Posterior cingulate gyrus (tissue), 11 donors: Measurements from ENCODE around the gene KAZALD1.

Experiments used
- DNase-seq, 10 donors: peaks; one replicate each; pipeline versions ENCODE4 v3.0.0 to v3.0.0-alpha.2; 2020 to 2021; ENCODE audit warnings: mixed read lengths in 3 of 10
- intact Hi-C: fragments of 100-400 bp; cut with DNase I; formaldehyde crosslinking; loops from one replicate; pipeline ENCODE4 v1.15.1; 2023

Gene KAZALD1, protein sequence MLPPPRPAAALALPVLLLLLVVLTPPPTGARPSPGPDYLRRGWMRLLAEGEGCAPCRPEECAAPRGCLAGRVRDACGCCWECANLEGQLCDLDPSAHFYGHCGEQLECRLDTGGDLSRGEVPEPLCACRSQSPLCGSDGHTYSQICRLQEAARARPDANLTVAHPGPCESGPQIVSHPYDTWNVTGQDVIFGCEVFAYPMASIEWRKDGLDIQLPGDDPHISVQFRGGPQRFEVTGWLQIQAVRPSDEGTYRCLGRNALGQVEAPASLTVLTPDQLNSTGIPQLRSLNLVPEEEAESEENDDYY

GRCh38 chr10:101061624-101062231 is at the start of gene KAZALD1:
Gene KAZALD1 (plus strand): TSS chr10:101061989. CDS start chr10:101062593, 604 bp downstream.
- intact Hi-C loops = loop anchor here (2.0 kb wide), 1 partner anchor 21 kb away; no protein-coding TSS in a partner anchor
- peak in 1 of 10 donors; percentile 77 for DNase-seq

DNA sequence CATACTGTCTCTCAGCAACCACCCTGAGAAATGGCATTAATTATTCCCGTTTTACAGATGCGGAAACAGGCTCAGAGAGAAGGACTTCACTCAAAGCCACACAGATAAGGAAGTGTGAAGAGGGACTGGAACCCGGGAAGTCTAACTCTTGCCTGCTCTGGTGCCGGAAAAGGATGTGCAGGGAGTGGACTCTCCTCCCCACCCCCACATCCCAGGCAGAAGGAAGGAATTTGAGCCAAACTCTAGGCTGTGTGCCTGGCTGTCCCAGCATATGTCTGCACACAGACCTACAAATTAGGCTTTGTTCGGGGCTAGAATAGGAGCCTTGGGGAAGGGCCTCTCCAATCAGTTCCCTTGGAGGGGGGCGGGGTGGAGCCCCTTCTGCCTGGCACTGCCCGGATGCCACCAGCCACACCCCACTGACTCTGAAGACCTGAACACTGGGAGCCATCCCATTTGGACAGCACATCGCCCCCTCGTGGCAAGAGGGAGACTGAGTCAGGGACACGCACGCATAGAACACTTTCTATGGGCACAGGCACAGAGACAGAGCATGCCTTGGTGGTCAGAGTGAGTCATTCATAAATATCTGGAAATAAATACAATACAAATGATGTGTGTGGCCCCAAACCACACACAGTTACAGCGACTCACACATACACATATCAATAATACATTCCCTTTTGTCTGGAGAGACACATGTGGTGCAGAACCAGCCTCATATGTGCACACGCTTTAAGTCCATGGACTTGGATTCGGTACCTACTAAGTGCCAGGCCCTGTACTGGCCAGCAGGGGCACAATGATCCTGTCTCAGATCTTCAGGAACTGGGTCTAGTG is 49.0 kb upstream of the KAZALD1 start:
- DNase-seq = peak; percentile 86 to 99 (median 96)
- intact Hi-C loops = no loop called here

DNA sequence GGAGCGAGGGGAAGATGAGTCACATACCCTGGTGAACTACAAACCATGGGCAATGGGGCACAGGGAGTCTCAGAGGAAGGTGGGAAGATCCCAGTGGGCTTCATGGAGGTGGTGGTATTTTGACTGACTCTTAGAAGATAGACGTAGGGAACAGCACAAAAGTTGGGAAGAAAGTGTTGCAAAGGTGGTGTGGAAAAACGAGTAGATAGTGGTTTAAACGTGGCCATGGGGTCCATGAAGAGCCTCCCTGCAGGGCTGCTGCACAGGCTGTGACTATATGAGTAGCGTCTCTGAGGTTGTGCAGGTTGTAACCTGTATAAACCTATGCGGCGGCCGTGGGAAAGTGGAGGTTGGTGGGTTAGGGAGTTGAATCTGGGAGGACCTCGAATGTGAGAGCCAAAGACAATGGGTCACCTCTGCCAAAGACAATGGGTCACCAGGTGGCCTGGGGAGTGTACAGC is 48.4 kb upstream of the KAZALD1 start:
- intact Hi-C loops = no loop called here

DNA sequence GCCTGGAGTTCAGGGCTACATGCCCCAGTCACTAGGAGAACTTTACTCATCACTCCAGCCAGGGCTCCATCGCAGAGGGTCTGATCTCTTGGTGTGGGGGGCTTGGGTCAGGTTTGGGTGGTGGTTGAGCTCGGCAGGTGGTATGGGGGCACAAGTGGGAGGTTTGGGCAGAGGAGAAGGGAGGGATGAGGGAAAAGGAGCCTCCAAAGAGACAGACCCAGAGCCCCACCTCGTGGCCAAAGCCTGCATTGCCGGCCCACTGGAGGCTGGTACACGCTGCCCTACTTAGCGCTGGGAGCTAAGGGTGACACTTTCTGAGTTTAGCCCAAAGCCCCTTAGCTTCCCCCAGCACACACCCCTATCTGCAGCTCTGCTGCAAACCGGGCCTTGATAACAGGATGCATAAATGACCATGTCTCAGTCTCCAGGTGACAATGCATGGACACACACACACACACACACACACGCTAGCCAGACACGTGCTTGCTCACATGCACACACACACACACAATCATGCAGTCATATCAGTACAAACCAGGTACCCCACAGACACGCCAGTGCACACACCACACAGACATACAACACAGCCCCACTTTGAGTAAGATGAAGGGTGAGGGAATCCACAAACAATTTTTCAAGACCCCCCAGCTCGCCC is 47.4 kb upstream of the KAZALD1 start:
- intact Hi-C loops = loop anchor here (1.0 kb wide), 1 partner anchor 20 kb away; no protein-coding TSS in a partner anchor

More for the DNA sequence above, 48.4 kb upstream of the KAZALD1 start:
- DNase-seq = no peak

GRCh38 chr10:101014966-101015581 is 46.7 kb upstream of the KAZALD1 start:
- intact Hi-C loops = loop anchor here (1.0 kb wide), 1 partner anchor 21 kb away; no protein-coding TSS in a partner anchor

More for the DNA sequence above, 47.4 kb upstream of the KAZALD1 start:
- DNase-seq = peak; percentile 67 to 97 (median 91)

GRCh38 chr10:101015582-101015973 is 46.2 kb upstream of the KAZALD1 start:
- DNase-seq = peak in 1 of 10 donors; percentile 47
- intact Hi-C loops = no loop called here

More at GRCh38 chr10:101014966-101015581, 46.7 kb upstream of the KAZALD1 start:
- no peak for DNase-seq

GRCh38 chr10:101016814-101017213 is 45.0 kb upstream of the KAZALD1 start:
- intact Hi-C loops = no loop called here
- peak in 1 of 10 donors; percentile 23 for DNase-seq

DNA sequence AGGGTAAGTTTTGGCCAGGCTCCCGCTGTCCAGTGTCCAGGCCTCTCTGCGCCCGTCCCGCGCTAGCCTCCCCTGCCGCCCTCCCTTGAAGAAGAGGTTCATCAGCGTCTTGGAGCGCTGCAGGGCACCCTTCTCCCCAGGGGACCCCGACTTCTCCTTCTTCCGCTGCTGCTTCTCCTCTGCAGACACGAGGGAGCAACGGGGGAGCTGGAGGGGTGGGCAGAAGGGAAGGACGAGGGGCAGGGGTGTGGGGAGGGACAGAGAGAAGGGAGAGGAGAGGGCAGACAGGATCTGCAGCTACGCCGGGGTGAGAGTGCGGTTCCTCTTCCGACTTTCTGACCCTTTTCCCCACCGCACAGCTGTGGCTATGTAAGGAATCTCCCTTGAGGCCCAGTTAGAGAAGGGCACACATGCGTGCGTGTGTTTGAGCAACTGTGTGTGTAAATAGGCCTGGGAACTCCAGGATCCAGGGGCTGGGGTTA is 43.6 kb upstream of the KAZALD1 start:
- intact Hi-C loops = loop anchor here (2.0 kb wide), 1 partner anchor 51 kb away; no protein-coding TSS in a partner anchor
- DNase-seq = peak in 2 of 10 donors; percentile 68 to 70

DNA sequence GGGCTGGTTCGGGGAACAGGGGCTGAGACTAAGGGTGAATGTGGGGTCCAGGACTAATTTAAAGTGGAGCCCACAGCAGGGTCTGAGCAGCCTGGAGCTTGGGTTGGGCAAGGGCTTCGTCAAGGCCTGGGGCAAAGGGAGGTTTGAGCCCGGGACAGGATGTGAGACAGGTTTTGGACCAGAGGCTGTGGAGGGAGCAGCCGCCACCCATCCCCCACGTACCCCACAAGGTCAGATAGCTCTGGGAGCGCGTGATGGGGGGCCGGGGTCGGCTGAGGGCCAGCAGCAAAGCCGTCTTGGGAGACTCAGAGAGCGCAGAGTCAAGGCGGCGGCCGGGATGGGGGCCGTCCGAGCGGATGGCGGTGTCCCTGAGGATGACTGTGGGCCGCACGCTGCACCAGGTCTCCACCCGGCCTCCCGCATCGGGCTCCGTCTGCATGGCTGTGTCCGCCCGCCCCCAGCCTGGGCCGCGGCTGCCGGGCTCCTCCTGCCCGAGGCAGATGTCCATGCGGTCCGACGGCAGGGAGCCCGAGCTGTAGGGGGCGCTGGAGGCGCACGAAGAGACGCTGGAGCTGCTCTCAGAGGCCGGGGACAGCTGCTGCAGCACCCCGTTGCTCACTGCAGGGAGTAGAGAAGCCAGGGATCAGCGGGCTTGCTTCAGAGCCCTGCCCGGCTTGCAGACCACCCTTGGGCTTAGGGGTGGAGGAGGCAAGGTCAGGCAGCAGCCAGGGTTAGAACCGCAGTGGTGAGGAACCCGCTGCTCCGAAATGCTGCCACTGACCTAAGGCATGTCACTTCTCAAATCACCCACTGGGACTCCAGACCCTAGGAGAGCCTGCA is 43.0 kb upstream of the KAZALD1 start:
- DNase-seq = peak; percentile 69 to 98 (median 88)
- intact Hi-C loops = loop anchor here (2.0 kb wide), 1 partner anchor 50 kb away; no protein-coding TSS in a partner anchor

DNA sequence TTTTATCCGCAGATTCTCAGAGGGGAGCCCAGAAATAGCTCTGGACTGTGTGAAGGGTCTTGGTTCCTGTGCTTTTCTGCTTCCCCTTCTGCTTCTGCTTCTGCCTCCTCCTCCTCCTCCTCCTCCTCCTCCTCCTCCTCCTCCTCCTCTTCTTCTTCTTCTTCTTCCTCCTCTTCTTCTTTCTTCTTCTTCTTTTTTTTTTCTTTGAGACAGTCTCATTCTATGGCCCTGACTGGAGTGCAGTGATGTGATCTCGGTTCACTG is 42.4 kb upstream of the KAZALD1 start:
- intact Hi-C loops = loop anchor here (2.0 kb wide), 1 partner anchor 49 kb away; no protein-coding TSS in a partner anchor
- DNase-seq = no peak

GRCh38 chr10:101020427-101021075 is 41.2 kb upstream of the KAZALD1 start:
- intact Hi-C loops = no loop called here
- DNase-seq = peak in 1 of 10 donors; percentile 58

GRCh38 chr10:101021239-101021638 is 40.5 kb upstream of the KAZALD1 start:
- intact Hi-C loops = no loop called here
- peak in 1 of 10 donors; percentile 70 for DNase-seq

GRCh38 chr10:101021692-101022251 is 40.0 kb upstream of the KAZALD1 start:
- DNase-seq = peak in 1 of 10 donors; percentile 55
- intact Hi-C loops = no loop called here

GRCh38 chr10:101022967-101023705 is 38.7 kb upstream of the KAZALD1 start:
- DNase-seq = peak in 1 of 10 donors; percentile 44
- intact Hi-C loops = no loop called here

DNA sequence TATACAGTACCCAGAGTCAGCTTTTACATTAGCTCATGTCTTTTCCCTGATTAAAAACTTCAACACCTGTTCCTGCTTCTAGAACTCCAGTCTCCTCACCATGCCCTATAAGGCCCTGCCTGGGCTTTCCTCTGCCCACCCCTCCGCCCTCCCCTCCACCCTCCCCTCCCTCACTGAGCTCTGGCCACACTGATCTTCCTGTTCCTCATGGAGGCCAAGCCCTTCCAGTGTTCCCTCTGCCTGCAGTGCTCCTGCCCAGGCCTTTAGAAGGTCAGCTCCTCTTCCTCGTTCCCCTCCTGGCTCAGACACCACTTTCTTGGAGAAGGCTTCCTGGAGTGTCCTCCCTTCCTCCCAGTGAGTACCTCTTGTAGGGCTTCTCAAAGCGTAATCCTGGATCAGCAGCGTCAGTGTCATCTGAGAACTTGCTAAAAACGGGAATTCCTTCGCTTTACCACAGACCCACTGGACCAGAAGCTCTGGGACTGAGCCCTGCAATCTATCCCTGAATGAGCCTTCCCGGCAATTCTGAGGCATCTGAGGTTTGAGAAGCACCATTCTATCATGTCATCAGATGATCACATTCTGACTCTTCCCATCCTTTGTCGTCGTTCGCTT is 34.6 kb upstream of the KAZALD1 start:
- DNase-seq = peak in 1 of 10 donors; percentile 15
- intact Hi-C loops = no loop called here
